ENCODE data around the gene ITGB3. TPM values are rescaled to one million over a fixed set of nuclear protein-coding genes. Genes with fewer than 3 reads are reported as not detected.
A peak's percentile ranks its signal among the peaks of the same experiment; 100 is the strongest.
"Not testable (repeated sequence)": the region's sequence is repeated elsewhere in the genome, so short reads cannot be mapped to it uniquely, and the experiment has no call there.

Gene ITGB3
- total RNA-seq, 1 donor from 2014 or later = 529 TPM

- no peak for DNase-seq (ENCODE audit: low read depth)
These were observed 30.6 kb upstream of the ITGB3 start for GRCh38 chr17:47223007-47223406.

DNA sequence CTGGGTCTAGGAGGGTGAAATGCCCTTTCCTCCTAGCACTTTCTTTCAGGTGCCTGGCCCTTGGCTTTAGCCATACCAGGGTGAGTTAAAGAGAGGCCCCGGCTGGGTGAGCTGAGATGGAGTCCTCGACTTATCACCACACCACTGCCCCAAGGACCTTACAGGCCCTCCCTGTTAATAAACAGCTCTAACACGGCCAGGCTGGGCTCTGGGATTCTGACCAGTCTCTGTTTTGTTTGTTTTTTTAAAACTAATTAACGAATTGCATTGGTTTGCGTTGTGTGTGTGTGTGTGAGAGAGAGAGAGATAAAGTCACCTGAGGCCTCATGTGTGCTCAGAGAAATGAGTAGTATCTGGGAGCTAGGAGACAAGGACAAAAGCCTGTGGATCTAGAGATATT is 30.2 kb upstream of the ITGB3 start:
- DNase-seq (ENCODE audit: low read depth) = peak; percentile 54

DNA sequence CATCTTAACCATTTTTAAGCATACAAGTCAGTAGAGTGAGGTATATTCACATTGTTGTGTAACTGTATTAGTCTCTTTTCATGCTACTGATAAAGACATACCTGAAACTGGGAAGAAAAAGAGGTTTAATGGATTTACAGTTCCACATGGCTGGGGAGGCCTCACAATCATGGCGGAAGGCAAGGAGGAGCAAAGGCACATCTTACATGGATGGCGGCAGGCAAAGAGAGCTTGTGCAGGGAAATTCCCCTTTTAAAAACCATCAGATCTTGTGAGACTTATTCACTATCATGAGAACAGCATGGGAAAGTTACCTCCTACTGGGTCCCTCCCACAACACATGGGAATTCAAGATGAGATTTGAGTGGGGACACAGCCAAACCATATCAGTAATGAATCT is 29.6 kb upstream of the ITGB3 start:
- not testable (repeated sequence) for DNase-seq (ENCODE audit: low read depth)

DNA sequence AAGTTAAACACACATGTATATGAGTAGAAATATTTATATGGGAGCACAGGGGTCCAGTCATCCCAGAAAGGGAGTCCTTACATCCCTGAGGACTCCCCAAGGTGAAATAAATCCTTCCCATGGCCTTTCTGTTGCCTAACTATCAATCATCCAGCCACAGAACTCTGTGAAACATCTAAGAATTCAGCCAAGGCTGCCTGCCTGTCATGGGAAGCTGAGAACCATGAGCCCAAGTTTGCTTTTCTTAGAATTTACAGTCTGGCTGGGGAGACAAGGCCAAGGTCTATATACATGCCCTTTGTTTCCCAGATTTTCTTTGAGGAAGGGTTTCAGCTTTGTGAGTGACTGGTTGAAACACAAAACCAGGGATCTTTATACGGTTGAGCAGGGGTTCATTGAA is 28.7 kb upstream of the ITGB3 start:
- peak; percentile 58 for DNase-seq (ENCODE audit: low read depth)

DNA sequence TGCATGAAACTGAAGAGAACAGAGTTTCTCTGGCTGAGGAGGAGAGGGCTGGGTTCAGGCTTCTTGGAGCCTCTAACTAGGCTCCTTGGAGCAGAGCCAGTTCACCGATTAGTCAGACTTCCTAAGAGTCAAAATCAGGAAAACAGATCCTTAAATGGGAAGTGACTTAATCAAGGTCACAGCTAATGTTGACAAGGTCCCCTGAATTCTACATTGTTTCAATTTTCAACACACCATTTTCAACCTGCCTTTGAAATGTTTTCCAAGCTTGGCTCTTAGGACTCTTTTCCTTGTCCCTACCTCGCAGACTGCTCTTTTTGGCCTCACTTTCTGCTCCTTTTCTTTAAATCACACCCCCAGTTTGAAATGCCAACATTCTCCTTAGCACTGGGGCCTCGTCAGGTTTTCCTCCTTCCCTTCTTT is 28.2 kb upstream of the ITGB3 start:
- peak; percentile 99 for DNase-seq (ENCODE audit: low read depth)

DNA sequence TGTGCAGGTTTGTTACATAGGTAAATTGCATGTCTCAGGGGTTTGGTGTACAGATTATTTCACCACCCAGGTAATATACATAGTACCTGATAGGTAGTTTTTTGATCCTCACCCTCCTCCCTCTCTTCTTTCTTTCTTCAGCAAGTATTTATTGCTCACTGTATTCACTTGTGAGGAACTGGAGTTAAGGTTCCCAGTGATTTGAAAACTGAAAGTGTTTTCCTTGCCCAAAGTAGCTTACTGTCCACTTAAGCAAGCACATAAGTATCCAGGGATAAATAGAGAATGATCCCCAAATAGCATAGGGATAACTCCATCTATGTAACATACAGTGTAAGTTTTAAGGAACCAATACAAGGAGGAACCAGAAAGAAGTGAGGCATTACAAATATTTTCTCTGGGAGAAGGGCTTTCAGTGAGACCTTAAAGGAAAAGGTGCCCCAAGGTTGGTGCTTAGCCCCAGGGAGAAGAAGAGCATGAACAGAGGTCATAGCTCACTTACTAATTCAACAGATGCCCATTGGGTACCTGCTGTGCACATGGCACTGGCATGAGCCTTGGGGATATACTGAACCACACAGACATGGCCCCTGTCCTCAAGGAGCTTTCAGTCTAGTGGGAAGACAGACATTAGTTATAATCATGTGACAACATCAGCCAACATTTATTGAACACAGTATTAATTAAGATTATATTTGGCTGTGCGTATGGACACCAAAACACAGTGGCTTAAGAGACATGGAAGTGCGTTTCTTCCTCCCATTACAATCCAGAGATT is 27.5 kb upstream of the ITGB3 start:
- DNase-seq (ENCODE audit: low read depth) = peak; percentile 54

DNA sequence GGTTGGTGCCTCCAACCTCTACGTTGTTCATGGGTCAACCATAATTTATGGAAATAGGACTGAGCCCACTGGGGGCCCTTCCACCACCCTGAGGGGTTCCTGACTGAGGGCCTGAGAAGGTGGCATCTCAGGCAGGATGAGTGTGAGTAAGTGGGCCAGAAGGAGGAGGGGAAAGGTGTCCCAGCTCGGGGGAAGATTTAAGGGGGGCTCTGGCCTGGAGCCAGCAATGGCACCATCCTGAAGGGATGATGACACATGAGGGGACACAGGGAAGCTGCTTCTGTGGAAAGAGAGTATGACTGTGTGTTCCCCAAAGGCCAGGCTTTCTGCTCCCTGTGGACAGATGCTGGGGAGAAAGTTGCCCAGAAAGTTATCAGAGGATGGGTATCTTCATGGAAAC is 25.8 kb upstream of the ITGB3 start:
- no peak for DNase-seq (ENCODE audit: low read depth)

- DNase-seq (ENCODE audit: low read depth) = peak; percentile 96
These were observed 23.8 kb upstream of the ITGB3 start for GRCh38 chr17:47229535-47230443.

DNA sequence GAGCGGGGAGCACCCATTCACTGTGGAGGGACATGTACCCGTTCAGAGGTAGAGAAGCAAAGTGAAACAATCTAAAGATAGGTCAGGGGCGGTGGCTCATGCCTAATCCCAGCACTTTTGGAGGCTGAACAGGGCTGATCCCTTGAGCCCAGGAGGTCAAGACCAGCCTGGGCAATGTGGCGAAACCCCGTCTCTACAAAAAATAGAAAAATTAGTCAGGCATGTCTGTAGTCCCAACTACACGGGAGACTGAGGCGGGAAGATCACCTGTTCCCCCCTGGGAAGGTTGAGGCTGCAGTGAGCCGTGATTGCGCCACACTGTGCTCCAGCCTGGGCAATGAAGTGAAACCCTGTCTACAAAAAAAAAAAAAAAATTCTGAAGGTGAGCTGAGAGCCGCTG is 22.8 kb upstream of the ITGB3 start:
- DNase-seq (ENCODE audit: low read depth) = peak; percentile 92

DNA sequence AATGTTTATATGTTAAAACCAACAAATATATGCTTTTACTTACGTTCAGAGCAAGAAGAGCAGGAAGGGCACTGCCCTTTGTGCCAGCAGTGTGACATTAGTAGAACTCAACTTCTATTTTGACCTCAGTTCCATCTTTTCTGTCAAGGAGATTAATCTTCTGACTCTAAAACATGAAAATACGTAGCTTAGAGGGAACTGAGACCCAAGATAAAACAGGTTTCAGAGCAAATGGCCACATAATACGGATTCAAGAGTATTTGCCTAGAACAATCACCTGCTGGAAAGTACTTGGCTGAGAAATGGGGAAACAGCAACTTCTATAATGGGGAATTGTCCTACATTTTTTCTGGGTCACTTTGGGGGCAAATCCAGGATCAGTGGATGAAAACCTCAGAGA is 22.3 kb upstream of the ITGB3 start:
- no peak for DNase-seq (ENCODE audit: low read depth)

- no peak for DNase-seq (ENCODE audit: low read depth)
These were observed 21.8 kb upstream of the ITGB3 start for GRCh38 chr17:47231866-47232265.

- no peak for DNase-seq (ENCODE audit: low read depth)
These were observed 21.2 kb upstream of the ITGB3 start for GRCh38 chr17:47232465-47232864.

DNA sequence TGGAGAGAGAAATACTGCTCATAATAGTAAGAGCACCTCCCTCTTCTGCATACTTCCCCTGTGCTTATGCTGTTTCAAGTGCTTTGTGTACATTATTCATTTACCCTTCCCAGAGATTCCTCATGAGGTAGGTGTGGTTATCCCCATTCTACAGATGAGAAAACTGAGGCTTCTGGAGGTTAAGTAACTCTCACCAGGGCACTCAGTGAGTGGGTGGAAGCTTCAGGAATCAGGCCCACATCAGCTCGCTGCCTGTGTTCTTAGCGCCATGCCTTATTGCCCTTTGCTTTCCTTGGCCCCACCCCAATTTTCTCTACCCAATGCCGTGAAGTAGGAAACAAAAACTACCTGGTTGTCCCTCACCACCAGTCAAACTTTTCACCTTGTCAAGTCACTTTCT is 18.1 kb upstream of the ITGB3 start:
- no peak for DNase-seq (ENCODE audit: low read depth)

DNA sequence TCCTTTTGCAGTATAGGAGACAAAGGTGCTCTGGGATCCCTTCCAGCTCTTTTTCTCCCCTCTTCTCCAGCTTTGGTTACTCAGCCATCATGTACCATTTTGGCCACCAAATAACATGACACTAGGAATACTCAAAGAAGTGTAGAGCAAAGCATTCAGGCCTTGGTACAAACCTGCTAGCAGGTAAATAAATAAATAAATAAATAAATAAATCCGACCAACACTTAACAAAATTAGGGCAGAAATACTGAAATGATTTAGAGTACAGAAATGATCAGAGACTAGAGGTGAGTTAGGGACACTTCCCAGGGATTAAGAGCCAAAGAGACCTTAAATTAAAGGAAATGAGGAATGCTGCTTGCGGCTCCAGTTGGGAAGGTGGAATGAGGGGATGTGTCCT is 17.7 kb upstream of the ITGB3 start:
- no peak for DNase-seq (ENCODE audit: low read depth)

GRCh38 chr17:47237841-47238240 is 15.8 kb upstream of the ITGB3 start:
- no peak for DNase-seq (ENCODE audit: low read depth)

DNA sequence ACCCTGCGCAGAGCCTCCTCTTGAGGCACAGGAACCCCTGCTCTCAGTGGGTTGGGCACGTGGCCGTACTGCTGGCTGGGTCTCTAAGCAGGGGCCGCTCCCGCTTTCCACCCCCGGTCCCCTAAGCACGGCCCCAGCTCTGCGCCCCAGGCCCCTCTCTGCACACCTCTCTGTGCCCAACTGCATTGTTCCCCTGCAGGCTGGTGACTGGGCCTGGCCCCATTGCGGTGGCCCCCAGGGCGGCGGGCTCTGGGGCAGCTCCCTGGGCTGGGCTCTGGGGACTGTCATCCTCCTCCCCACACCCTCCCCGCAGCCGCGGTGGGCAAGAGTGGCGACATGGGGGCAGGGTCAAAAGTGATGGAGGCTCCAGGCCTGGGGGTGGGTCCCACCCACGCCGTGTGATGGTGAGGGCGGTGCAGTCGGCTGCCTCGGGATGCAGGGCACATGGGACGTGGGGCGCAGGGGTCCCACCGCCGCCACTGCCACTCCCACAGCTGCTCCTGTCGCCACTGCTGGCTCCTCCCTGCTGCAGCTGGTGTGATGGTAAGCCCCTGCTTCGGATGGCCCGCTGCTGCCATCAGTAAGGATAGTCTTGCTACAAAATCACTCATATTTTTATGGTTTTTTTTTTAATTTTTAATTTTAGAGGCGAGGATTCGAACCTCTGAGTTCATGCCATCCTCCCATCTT is 15.2 kb upstream of the ITGB3 start:
- no peak for DNase-seq (ENCODE audit: low read depth)

GRCh38 chr17:47239619-47239966 is 14.0 kb upstream of the ITGB3 start:
- peak; percentile 81 for DNase-seq (ENCODE audit: low read depth)

GRCh38 chr17:47239967-47240651 is 13.5 kb upstream of the ITGB3 start:
- peak; percentile 100 for DNase-seq (ENCODE audit: low read depth)

DNA sequence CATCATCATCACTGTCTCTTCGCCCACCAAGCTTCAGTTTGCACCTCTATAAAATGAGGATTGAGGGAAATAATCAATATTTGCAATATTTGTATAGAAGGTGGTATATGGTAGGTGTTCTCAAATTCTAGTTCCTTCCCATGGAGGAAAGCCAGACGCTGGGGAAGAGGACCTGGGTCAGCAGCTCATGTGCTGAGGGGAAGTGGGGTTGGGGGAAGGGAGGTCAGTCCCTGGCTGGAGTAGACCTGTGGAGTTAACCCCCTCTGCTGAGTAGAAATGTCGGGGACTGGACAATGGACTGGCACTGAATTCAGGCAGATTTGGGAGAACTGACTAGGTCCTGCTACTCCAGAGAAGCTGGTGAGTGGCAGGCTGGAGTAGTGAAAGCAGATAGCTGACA is 12.8 kb upstream of the ITGB3 start:
- DNase-seq (ENCODE audit: low read depth) = no peak

- no peak for DNase-seq (ENCODE audit: low read depth)
These were observed 11.0 kb upstream of the ITGB3 start for GRCh38 chr17:47242648-47243047.

GRCh38 chr17:47243737-47244598 is 9.7 kb upstream of the ITGB3 start:
- DNase-seq (ENCODE audit: low read depth) = no peak

All from renal cortical epithelial cell (primary cell).